GM18868 (cell line): Measurements from ENCODE around the gene MRPL53.
A peak's percentile ranks its signal among the peaks of the same experiment; 100 is the strongest.
"Not testable (repeated sequence)": the region's sequence is repeated elsewhere in the genome, so short reads cannot be mapped to it uniquely, and the experiment has no call there.

ENCODE experiments used
- ATAC-seq: cut with Tn5 transposase; IDR thresholded peaks from one replicate; pipeline ENCODE4 v1.9.1; 2021; ENCODE audit warnings: mild to moderate bottlenecking, moderate library complexity; ENCODE audit not compliant: unreplicated experiment

MRPL53 gene

GRCh38 chr2:74482801-74483674 lies 10.6 kb upstream of the MRPL53 start, which contains the start of the genes CCDC142 and TTC31:
CCDC142 (minus strand) TSS chr2:74482998; CDS start chr2:74482837, 161 bp downstream.
TTC31 (plus strand) TSS chr2:74483081; CDS start chr2:74483096, 15 bp downstream.
- peak; percentile 88 for ATAC-seq

- peak; percentile 29 for ATAC-seq
Observed at GRCh38 chr2:74481961-74482800, 9.7 kb upstream of the MRPL53 start.

- ATAC-seq = no peak
Observed at GRCh38 chr2:74481431-74481830, 9.0 kb upstream of the MRPL53 start.

- no peak for ATAC-seq
Observed at GRCh38 chr2:74474899-74475298, 2.4 kb upstream of the MRPL53 start.

GRCh38 chr2:74474481-74474880 lies 2.0 kb upstream of the MRPL53 start:
- ATAC-seq = no peak

- ATAC-seq = no peak
Observed at GRCh38 chr2:74472945-74473258, 422 bp upstream of the MRPL53 start.

- ATAC-seq = no peak
Observed at GRCh38 chr2:74471332-74472065, 981 bp downstream of the MRPL53 start.

GRCh38 chr2:74470742-74471141 lies 1.7 kb downstream of the MRPL53 start:
- not testable (repeated sequence) for ATAC-seq

- ATAC-seq = no peak
Observed at GRCh38 chr2:74464406-74464805, 8.1 kb downstream of the MRPL53 start.

- ATAC-seq = no peak
Observed at GRCh38 chr2:74462786-74463105, 9.7 kb downstream of the MRPL53 start.

GRCh38 chr2:74462054-74462785 lies 10.3 kb downstream of the MRPL53 start:
- no peak for ATAC-seq

GRCh38 chr2:74461187-74462053 lies 11.1 kb downstream of the MRPL53 start:
- no peak for ATAC-seq

GRCh38 chr2:74460187-74460586 lies 12.3 kb downstream of the MRPL53 start:
- ATAC-seq = not testable (repeated sequence)

GRCh38 chr2:74459503-74460118 lies 12.9 kb downstream of the MRPL53 start:
- ATAC-seq = not testable (repeated sequence)

GRCh38 chr2:74458938-74459363 lies 13.5 kb downstream of the MRPL53 start:
- no peak for ATAC-seq

- peak; percentile 80 for ATAC-seq
Observed at GRCh38 chr2:74458132-74458937, 14.1 kb downstream of the MRPL53 start, which contains the start of gene WBP1. WBP1 (plus strand) TSS chr2:74458438; CDS start chr2:74458603, 165 bp downstream.

- ATAC-seq = peak; percentile 31
Observed at GRCh38 chr2:74457549-74458131, 14.8 kb downstream of the MRPL53 start.

- no peak for ATAC-seq
Observed at GRCh38 chr2:74457129-74457548, 15.3 kb downstream of the MRPL53 start.
